GM18873 (cell line): ENCODE measurements around the gene TMEM135.
"Not testable (repeated sequence)": the region's sequence is repeated elsewhere in the genome, so short reads cannot be mapped to it uniquely, and the experiment has no call there.

Experiments
- ATAC-seq: cut with Tn5 transposase; IDR thresholded peaks from one replicate; pipeline ENCODE4 v1.9.1; 2021; ENCODE audit warnings: mild to moderate bottlenecking, moderate library complexity, moderate number of reproducible peaks; ENCODE audit not compliant: unreplicated experiment, low FRiP score

TMEM135 gene

GRCh38 chr11:87239001-87239400 lies 201.3 kb downstream of the TMEM135 start:
- ATAC-seq = no peak

DNA sequence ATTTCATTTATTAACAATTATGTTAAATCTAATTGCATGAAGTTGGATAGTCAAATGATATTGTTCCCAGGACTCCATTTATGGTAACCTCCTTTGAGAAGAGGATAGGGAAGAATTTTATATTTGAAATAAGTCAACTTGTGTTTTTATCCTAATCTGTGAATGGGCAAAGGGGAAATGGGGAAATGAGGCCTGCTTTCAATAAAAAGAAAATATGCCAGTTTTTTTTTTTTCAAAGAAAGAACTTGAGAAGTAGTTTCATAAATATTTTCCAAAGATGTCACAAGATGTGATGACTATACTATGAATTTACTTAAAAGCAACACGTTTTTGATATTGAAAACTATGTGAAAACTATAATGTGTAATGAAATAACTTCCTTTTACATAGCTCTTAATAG lies 201.8 kb downstream of the TMEM135 start:
- no peak for ATAC-seq

GRCh38 chr11:87251560-87251959 lies 213.8 kb downstream of the TMEM135 start:
- no peak for ATAC-seq

DNA sequence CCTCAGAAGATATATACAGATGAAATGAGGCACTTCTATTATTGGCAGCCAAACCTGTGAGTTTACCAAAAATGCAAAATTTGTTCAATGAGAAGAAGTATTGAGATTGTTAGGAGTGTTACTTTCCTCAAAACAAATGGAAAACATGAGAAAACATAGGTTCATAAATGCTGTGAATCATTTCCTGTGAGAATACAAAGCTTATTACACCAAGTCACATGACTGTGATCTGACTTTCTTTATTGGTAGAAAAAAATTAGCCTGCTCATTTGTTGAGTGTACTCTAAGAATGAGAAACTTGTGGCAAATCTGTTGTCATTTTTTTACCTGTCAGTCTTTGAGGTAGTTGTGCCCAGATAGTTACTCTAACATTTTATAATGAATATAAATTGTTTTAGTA lies 215.1 kb downstream of the TMEM135 start:
- no peak for ATAC-seq

DNA sequence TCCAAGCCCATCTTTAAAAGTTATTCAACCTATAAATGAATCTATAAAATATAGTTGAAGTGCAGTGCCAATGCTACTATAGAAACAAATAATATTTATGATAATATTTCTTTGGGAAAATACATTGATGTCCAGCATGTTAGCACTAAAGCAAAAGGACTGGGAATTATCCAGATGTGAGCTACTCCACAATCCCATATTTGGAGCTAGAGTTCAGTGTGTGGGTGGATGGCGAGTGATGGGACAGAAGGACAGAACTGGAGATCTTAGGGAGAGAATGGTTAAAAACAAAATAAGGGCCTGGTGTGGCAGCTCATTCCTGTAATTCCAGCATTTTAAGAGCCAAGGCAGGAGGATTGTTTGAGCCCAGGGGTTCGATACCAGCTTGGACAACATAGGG lies 216.8 kb downstream of the TMEM135 start:
- no peak for ATAC-seq

DNA sequence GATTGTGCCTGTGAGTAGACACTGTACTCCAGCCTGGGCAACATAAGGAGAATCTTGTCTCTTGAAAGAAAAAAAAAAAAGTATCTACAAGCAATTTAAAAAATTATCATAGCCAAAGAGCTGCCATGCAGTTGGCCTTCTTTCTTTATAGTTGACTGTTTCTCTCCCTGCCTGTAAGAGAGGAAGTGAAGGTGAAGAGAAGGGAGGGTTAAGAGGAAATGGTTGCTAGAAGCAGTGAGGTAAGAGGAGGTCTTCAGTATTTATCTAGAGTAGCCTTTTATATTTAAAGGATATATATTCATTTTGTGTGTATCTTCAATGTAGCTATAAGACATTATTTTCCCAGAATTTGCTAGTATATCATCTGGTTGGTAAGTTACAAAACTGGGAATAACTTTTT lies 217.9 kb downstream of the TMEM135 start:
- no peak for ATAC-seq

DNA sequence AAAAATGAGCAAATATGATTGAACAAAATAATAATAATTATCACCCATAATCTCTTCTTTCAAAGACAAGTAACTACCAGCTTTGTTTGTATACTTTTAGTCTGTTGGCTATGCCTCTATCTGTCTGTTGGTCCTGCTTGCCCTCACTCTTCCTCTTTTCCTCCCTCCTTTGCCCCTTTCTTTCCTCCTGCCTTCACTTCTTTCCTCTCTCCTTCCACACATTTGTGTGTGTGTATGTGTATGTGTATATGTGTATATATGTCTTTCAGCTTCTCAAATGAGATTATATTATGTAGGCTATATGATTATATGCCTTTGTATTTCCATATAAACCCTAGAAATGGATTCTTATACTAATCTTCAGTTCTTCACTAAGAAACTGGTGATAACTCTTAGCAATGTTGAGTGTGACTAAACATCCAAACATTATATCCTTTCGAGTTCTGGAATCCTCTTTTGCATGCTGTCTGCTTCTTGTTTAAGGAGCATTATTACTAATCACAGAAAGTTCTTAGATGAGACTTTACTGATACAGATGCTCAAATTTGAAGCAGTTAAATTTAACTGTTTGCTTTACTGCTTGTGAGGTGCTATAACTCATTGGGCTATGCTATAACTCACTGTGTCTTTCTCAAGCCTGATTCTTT lies 219.1 kb downstream of the TMEM135 start:
- no peak for ATAC-seq

- ATAC-seq = no peak
These were observed 220.6 kb downstream of the TMEM135 start for GRCh38 chr11:87258171-87258833.

- ATAC-seq = no peak
These were observed 222.0 kb downstream of the TMEM135 start for GRCh38 chr11:87259736-87260135.

DNA sequence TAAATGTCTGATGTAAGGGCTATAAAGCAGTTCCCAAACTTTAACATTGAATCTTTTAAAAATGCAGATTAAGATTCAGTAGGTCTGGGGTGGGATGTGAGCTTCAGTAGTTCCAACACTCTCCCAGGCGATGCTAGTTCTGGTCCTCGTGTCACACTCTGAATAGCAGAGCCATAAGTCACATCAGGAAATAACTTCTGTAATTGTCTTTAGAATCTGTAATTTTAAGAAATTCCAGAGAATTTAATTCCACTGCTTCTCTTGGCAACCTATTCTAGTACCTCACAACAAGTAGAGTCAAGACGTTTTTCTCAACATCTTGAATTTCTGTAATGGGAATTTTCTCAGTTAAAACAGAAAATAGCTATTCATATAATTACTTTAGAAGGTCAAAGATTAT lies 223.1 kb downstream of the TMEM135 start:
- no peak for ATAC-seq

- ATAC-seq = no peak
These were observed 225.6 kb downstream of the TMEM135 start for GRCh38 chr11:87263264-87263838.

DNA sequence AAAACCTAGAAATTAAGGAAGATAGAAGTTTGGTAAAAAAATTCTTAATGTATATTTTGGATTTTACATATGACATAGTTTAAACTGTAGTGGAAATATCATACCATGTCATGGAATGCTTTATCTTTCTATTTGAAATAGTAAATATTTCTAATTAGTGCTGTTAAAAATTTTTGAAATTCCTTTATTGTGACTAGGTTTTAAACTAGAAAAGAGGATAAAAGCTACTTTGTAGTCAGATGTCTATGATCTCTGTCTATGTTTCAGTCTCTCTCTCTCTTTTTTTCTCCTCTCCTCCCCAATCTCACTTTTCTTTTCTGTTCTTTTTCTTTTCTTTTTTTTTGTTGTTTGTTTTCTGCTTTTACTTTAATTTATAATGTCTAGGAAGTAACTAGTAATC lies 226.2 kb downstream of the TMEM135 start:
- ATAC-seq = no peak

GRCh38 chr11:87265132-87265531 lies 227.4 kb downstream of the TMEM135 start:
- ATAC-seq = no peak

DNA sequence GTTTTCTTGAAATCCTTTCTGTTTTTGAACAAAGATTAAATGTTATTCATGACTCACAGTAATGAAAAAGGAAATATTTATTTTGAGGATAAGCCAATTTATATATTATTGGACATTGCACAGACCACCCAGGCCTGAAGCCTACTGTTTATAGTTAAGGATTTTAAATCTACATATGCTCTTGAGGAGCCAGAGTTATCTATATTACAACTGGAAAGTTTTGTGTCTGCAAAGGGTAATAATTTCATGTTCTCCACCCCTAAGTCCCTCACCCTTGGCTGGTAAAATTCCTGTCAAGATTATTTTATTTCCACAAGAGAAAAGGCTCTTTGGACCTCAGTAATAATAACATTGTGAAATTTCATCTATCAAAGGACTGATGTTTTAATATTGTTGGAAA lies 228.2 kb downstream of the TMEM135 start:
- ATAC-seq = no peak

- no peak for ATAC-seq
These were observed 229.0 kb downstream of the TMEM135 start for GRCh38 chr11:87266751-87267150.

DNA sequence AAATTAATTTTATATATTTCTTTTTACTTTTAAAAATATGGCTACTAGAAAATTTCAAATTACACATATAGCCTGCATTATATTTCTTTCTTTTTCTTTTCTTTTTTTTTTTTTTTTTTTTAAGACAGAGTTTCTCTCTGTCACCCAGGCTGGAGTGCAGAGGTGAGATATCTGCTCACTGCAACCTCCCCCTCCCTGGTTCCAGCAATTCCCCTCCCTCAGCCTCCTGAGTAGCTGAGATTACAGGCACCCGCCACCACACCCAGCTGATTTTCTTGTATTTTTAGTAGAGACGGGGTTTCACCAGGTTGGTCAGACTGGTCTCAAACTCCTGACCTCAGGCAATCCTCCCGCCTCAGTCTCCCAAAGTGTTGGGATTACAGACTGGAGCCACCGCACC lies 234.2 kb downstream of the TMEM135 start:
- ATAC-seq = not testable (repeated sequence)

DNA sequence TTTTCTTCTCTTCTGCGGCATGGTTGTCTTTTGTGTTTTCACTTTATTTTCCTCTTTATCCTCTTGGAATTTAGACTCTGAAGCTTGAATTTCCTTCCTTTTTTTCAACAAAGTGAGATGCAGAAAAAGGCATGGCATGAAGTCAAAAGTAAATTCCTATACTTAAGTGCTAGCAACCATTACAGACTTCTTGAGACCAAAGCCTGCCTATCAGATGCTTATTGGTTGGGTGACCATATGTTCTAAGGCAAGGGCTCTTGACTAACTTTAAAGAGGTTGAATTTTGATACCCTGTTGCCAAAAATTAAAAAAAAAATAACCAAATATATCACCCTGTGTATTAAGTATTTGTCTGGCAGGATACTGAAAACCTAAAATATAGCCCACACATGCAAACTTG lies 237.4 kb downstream of the TMEM135 start:
- ATAC-seq = no peak

DNA sequence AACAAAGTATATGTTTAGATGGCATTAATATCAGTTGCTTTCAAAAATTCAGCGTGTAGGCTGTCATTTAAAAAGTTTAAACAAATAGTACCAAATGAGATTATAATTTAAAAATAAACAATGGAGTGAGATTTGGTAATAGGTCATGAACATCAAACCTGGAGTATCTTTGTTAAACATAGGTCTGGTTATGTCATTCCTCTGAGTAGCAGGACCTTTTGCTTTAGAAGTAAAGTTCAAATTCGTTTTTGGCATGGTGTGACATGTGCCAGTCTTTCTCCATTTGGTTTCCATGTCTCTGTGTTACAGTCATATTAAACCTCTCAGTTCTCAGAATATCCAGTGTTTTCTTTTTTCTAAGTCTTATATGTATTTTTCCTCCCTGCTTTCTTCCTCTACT lies 242.4 kb downstream of the TMEM135 start:
- ATAC-seq = no peak

GRCh38 chr11:87281496-87281895 lies 243.8 kb downstream of the TMEM135 start:
- no peak for ATAC-seq

GRCh38 chr11:87284306-87284705 lies 246.6 kb downstream of the TMEM135 start:
- ATAC-seq = no peak

- ATAC-seq = not testable (repeated sequence)
These were observed 247.9 kb downstream of the TMEM135 start for GRCh38 chr11:87285674-87286073.

DNA sequence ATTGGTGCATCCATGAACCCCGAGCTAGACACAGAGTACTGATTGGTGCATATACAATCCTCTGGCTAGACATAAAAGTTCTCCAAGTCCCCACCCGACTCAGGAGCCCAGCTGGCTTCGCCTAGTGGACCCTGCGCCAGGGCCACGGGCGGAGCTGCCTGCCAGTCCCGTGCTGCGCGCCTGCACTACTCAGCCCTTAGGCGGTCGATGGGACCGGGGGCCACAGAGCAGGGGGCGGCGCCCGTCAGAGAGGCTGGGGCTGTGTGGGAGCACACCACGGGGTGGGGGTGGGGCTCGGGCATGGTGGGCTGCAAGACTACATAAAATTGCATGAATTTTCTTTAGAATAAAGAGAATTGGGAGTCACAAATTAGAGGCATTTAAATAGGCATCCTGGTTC lies 248.6 kb downstream of the TMEM135 start:
- no peak for ATAC-seq
